GM12878 (cell line): ENCODE data around the gene TNRC18. TPM values are rescaled to one million over a fixed set of nuclear protein-coding genes. Genes with fewer than 3 reads are reported as not detected.

Experiments
- ATAC-seq: fragments of 200-7000 bp; cut with Tn5 transposase; 3 replicates; pipeline ENCODE4 v1.9.1; 2020; ENCODE audit warnings: mild to moderate bottlenecking, moderate library complexity
- BruUV-seq: library from RNA; stranded (reverse); fragments of 400-500 nt; replicated peaks from 2 replicates; lab custom pipeline; 2021; lab: Mats Ljungman, UMichigan
- CTCF ChIA-PET: fragments of 300-600 bp; sonication (Branson Sonifier 250); formaldehyde crosslinking; extraction: SDS; loops from one replicate; lab custom pipeline; 2021; ENCODE audit warnings: inconsistent platforms; lab: Yijun Ruan, JAX
- POLR2A ChIA-PET: fragments of 350-600 bp; formaldehyde crosslinking; extraction: SDS; loops from one replicate; lab custom pipeline; 2021; ENCODE audit warnings: inconsistent platforms; lab: Charles Lee
- RAD21 ChIA-PET: fragments of 300-600 bp; sonication (Branson Sonifier 250); formaldehyde crosslinking; loops from one replicate; lab custom pipeline; 2023; ENCODE audit warnings: antibody characterized with exemption; ENCODE audit not compliant: unreplicated experiment; lab: Charles Lee
- SMC1A ChIA-PET: fragments of 300-600 bp; sonication (Branson Sonifier 250); formaldehyde crosslinking; loops from one replicate; lab custom pipeline; 2023; ENCODE audit not compliant: unreplicated experiment, uncharacterized antibody; lab: Charles Lee
- DNase-seq: peaks from one replicate; pipeline ENCODE4 v3.0.0-alpha.2; 2011; ENCODE audit warnings: low read depth, low spot score
- FAIRE-seq: peaks from 3 replicates; lab custom pipeline; 2011; peaks lifted over from hg19 to GRCh38; lab: Jason Lieb, UNC
- H2AFZ ChIP-seq: 2 replicates; pipeline ENCODE4 v1.6.0; 2011; ENCODE audit warnings: low read depth, low read length, control low read depth; ENCODE audit not compliant: control insufficient read depth
- H3K27ac ChIP-seq: 2 replicates; pipeline ENCODE4 v1.5.1; 2011; ENCODE audit warnings: control low read depth; ENCODE audit not compliant: control insufficient read depth, insufficient read depth
- H3K27me3 ChIP-seq, 2 experiments: replicated peaks in 1 of 2; 2 replicates each; pipeline versions ENCODE4 v1.6.0 to v1.6.1; 2011; ENCODE audit warnings: low read length in 1 of 2; ENCODE audit not compliant: control insufficient read depth in 2 of 2, insufficient read depth in 2 of 2
- H3K36me3 ChIP-seq, 2 experiments: 2 replicates each; pipeline ENCODE4 v1.5.1; 2011; ENCODE audit warnings: low read length in 1 of 2; ENCODE audit not compliant: control insufficient read depth in 2 of 2, insufficient read depth in 2 of 2
- H3K4me1 ChIP-seq: 2 replicates; pipeline ENCODE4 v1.6.1; 2011; ENCODE audit warnings: mild to moderate bottlenecking, low read length, moderate library complexity, mixed read lengths; ENCODE audit not compliant: control insufficient read depth, insufficient read depth
- H3K4me2 ChIP-seq: 2 replicates; pipeline ENCODE4 v1.6.0; 2011; ENCODE audit warnings: control low read depth; ENCODE audit not compliant: control insufficient read depth, insufficient read depth
- H3K4me3 ChIP-seq: fragments of 200-600 bp; sonication (generic); 2 replicates; pipeline ENCODE4 v1.5.1; 2016
- H3K79me2 ChIP-seq: 2 replicates; pipeline ENCODE4 v1.6.0; 2011; ENCODE audit warnings: low read length; ENCODE audit not compliant: control insufficient read depth, insufficient read depth
- H3K9ac ChIP-seq: 2 replicates; pipeline ENCODE4 v1.8.0; 2011; ENCODE audit warnings: low read length, control low read depth, mixed read lengths; ENCODE audit not compliant: control insufficient read depth, insufficient read depth
- H3K9me3 ChIP-seq: replicated peaks from 3 replicates; pipeline ENCODE4 v1.5.1; 2011; ENCODE audit warnings: mild to moderate bottlenecking, low read length; ENCODE audit not compliant: control insufficient read depth, insufficient read depth
- H4K20me1 ChIP-seq: 2 replicates; pipeline ENCODE4 v1.6.0; 2011; ENCODE audit not compliant: control insufficient read depth, insufficient read depth
- IKZF2 ChIP-seq, 2 experiments: fragments of 450-650 bp; IDR thresholded peaks; 2 replicates each; pipeline ENCODE4 v1.6.1; 2017; ENCODE audit warnings: mild to moderate bottlenecking in 2 of 2, moderate library complexity in 2 of 2
- MEF2B ChIP-seq: fragments of 450-650 bp; IDR thresholded peaks from 2 replicates; pipeline ENCODE4 v1.6.1; 2018; ENCODE audit warnings: mild to moderate bottlenecking, moderate library complexity; ENCODE audit not compliant: partially characterized antibody, poor library complexity, severe bottlenecking
- NR2C2 ChIP-seq: IDR thresholded peaks from 2 replicates; pipeline ENCODE4 v1.6.1; 2011; ENCODE audit warnings: borderline replicate concordance, low read depth; ENCODE audit not compliant: control insufficient read depth, insufficient read length
- RAD51 ChIP-seq: fragments of 450-650 bp; IDR thresholded peaks from 2 replicates; pipeline ENCODE4 v1.6.1; 2016; ENCODE audit warnings: moderate library complexity, mild to moderate bottlenecking, inconsistent platforms
- SPI1 ChIP-seq: IDR thresholded peaks from 2 replicates; pipeline ENCODE4 v1.6.1; 2011; ENCODE audit warnings: low read depth, mild to moderate bottlenecking, low read length, moderate library complexity, borderline replicate concordance; ENCODE audit not compliant: insufficient read depth
- WGBS: methylation state at CpG from one replicate; pipeline ENCODE4 v1.1.6; 2016; ENCODE audit warnings: low lambda C conversion rate; ENCODE audit not compliant: insufficient replicate concordance, insufficient coverage; ENCODE audit errors: missing lambda C conversion rate; 5-methylcytosine and 5-hydroxymethylcytosine counted together
- in situ Hi-C: fragments of 300-500 bp; cut with MboI; formaldehyde crosslinking; loops from 9 replicates; pipeline ENCODE4 v1.14.3; 2018; ENCODE audit warnings: mixed read lengths
- intact Hi-C: fragments of 100-400 bp; cut with micrococcal nuclease; formaldehyde crosslinking; loops from one replicate; pipeline ENCODE4 v1.14.2; 2022; ENCODE audit not compliant: unreplicated experiment
- polyA plus RNA-seq, 11 experiments: library from polyadenylated mRNA; depleted of rRNA in 4 of 11; unstranded in 6 of 11; stranded (reverse) in 5 of 11; fragments of >200 nt; fragmentation: Nextera tagmentation in 4 of 11; fragmentation: Illumina TruSeq in 1 of 11; extraction: Ambion mirVana in 4 of 11; extraction: Trizol in 1 of 11; gene quantifications; 1 replicate in 1 of 11; 2 replicates in 10 of 11; pipeline versions ENCODE4 v1.2.1 to v1.2.3, GENCODE V29; 2011 to 2016; ENCODE audit warnings: inconsistent platforms in 2 of 11, missing spikeins in 2 of 11, low read depth in 1 of 11
- total RNA-seq, 4 experiments: library from RNA; depleted of rRNA in 3 of 4; stranded (reverse); fragments of >200 nt in 3 of 4; fragmentation: Illumina TruSeq in 1 of 4; extraction: Trizol in 1 of 4; gene quantifications; 2 replicates each; pipeline versions ENCODE4 v1.2.1 to v1.2.3, GENCODE V29; 2013 to 2021
- TF ChIP-seq, protein P1 (sequence below): IDR thresholded peaks from 2 replicates; pipeline ENCODE4 v1.6.1; 2011; ENCODE audit warnings: low read depth, mild to moderate bottlenecking, low read length, moderate library complexity, borderline replicate concordance; ENCODE audit errors: extremely low read depth

Gene TNRC18
- total and polyA plus RNA-seq, 10 of the 15 experiments (the other 5 are each of a cell fraction or from before 2014, with no cell fraction given): 0.02 to 31.7 (median 5.4) TPM

GRCh38 chr7:5430612-5430947 is 6.9 kb upstream of the TNRC18 start:
- no peak overlapping the region for H2AFZ ChIP-seq
- SMC1A ChIA-PET: interaction anchor here (0.6 to 1.5 kb wide), 3 partner anchors 12 to 76 kb away, joined by 3 to 4 read pairs (median 3); no protein-coding TSS in a partner anchor
- no peaks in the 10 kb centered on the region; the same call in 2 of the 3 replicates for H3K9me3 ChIP-seq
- intact Hi-C loops: no loop called here
- POLR2A ChIA-PET: interaction anchor here (0.6 kb wide), 1 partner anchor 1053 kb away, joined by 4 read pairs; no protein-coding TSS in a partner anchor
- RAD21 ChIA-PET: interaction anchor here (1.5 kb wide), 1 partner anchor 190 kb away, joined by 6 read pairs; no protein-coding TSS in a partner anchor
- no peak overlapping the region for H3K4me2 ChIP-seq
- no peak overlapping the region for H3K9ac ChIP-seq
- in situ Hi-C loops: no loop called here
- peaks cover 4% of the 10 kb centered on the region for H3K4me1 ChIP-seq
- no peak for ATAC-seq
- TF ChIP-seq NR2C2 (no peak), MEF2B (no peak), SPI1 (no peak), IKZF2 (IDR thresholded peaks at IDR 0.05) (no peak), RAD51 (no peak)
- TF ChIP-seq, protein P1, sequence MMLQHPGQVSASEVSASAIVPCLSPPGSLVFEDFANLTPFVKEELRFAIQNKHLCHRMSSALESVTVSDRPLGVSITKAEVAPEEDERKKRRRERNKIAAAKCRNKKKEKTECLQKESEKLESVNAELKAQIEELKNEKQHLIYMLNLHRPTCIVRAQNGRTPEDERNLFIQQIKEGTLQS: no peak
- TF ChIP-seq, all 136 proteins: peak for 0
- 61% methylated on average over 5 of the region's 5 CpGs for whole genome bisulfite sequencing
- H3K79me2 ChIP-seq: no peaks in the 10 kb centered on the region
- no peaks in the 10 kb centered on the region for H4K20me1 ChIP-seq
- FAIRE-seq (no peak), DNase-seq (no peak)
- H3K36me3 ChIP-seq: no peaks in the 10 kb centered on the region
- no TSS peak for BruUV-seq
- no peak overlapping the region for H3K4me3 ChIP-seq
- no peak overlapping the region for H3K27ac ChIP-seq
- H3K27me3 ChIP-seq: peaks cover 23 to 33% of the 10 kb centered on the region in 2 experiments
- CTCF ChIA-PET: interaction anchor here (0.5 to 1.4 kb wide), 5 partner anchors 64 to 603 kb away, joined by 3 read pairs; no protein-coding TSS in a partner anchor
